HUES48 (cell line): ENCODE data around the gene ANKMY2.
"Not testable (repeated sequence)": the region's sequence is repeated elsewhere in the genome, so short reads cannot be mapped to it uniquely, and the experiment has no call there.

Experiments
- H3K27ac ChIP-seq: one replicate; pipeline ENCODE4 v1.7.0; 2013; ENCODE audit warnings: low read depth, low read length, inconsistent platforms
- H3K27me3 ChIP-seq: 2 replicates; pipeline ENCODE4 v1.6.1; 2013; ENCODE audit warnings: mild to moderate bottlenecking, low read length; ENCODE audit not compliant: control insufficient read depth, insufficient read depth
- H3K36me3 ChIP-seq: 2 replicates; pipeline ENCODE4 v1.6.1; 2013; ENCODE audit warnings: low read length; ENCODE audit not compliant: control insufficient read depth, insufficient read depth
- H3K4me1 ChIP-seq: 2 replicates; pipeline ENCODE4 v1.6.1; 2013; ENCODE audit warnings: mild to moderate bottlenecking, low read length; ENCODE audit not compliant: control insufficient read depth, insufficient read depth
- H3K4me3 ChIP-seq: 2 replicates; pipeline ENCODE4 v1.5.1; 2013; ENCODE audit warnings: mild to moderate bottlenecking, low read depth, low read length
- H3K9ac ChIP-seq: 2 replicates; pipeline ENCODE4 v1.6.1; 2013; ENCODE audit warnings: mild to moderate bottlenecking, low read depth, low read length, moderate library complexity
- H3K9me3 ChIP-seq: 2 replicates; pipeline ENCODE4 v1.6.1; 2013; ENCODE audit warnings: low read length; ENCODE audit not compliant: control insufficient read depth, insufficient read depth

ANKMY2 gene

DNA sequence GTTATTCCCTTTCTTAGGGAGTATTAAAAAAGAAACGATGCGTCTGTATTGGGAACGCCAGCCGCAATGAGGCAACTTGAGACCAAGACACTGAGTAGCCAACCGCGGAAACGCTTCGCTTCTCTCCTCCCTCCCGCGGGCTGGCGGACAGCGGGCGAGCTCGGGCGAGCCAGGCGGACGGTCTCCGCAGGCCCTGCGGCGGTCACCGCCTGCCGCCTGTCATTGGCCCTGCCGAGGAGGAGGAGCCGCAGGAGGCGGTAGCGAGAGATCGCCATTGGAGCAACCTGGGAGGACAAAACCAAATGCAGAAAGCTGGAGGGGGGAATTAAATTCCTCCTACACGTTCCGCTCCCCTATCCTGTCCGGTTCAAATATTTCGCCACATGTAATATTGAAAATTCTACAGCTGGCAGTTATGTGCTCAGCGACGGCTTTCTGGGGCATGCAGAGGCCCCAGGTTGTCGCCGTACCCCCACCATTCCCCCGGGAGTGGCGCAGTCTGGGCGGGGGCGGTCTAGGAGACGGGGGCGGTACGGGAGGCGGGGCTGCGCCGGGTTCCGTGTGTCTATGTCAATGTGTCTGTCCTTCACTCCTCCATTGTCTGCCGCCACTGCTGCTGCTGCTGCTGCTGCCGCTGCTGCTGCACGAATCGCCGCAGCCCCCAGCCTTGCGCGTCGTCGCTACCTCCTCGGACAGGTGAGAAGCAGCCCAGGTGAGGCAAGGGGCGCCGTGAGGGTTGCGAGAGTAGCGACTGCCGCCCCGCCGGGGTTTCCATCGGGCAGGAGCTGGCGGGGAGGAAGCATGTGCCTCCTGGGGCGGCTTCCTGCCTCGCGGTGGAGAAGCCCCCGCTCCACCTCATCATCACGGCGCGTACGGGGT is at the start of gene ANKMY2, which contains the start of gene BZW2:
Gene ANKMY2, minus strand, starts transcription at position 162 of the 879 bp plus-strand sequence. CDS start 181 bp downstream, outside the sequence.
Gene BZW2, plus strand, starts transcription at position 589 of the 879 bp plus-strand sequence. CDS start 19,263 bp downstream, outside the sequence.
- Histone ChIP-seq H3K27me3 (peaks cover 8% of the 10 kb centered on the region), H3K27ac (peak within 1 kb of the TSS; percentile 95), H3K4me3 (peak within 1 kb of the TSS; percentile 98), H3K4me1 (peaks cover 29% of the 10 kb centered on the region), H3K36me3 (no peaks in the 10 kb centered on the region), H3K9ac (peak within 1 kb of the TSS; percentile 99), H3K9me3 (no peaks in the 10 kb centered on the region)

DNA sequence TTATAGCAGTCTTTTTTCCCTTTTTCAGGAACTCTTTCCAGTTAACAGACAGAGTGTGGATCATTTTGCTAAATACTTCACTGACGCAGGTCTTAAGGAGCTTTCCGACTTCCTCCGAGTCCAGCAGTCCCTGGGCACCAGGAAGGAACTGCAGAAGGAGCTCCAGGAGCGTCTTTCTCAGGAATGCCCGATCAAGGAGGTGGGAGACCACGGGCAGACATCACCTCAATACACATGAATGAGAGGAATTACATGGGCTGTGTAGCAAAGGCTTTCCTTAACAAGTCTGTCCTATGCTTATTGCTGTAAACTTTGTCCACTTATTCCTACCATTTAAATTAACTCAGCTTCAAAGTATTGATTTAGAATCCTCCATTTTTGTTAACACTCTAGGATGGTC is 49.3 kb upstream of the ANKMY2 start:
- H3K9ac ChIP-seq: no peak overlapping the region
- no peaks in the 10 kb centered on the region for H3K27me3 ChIP-seq
- no peaks in the 10 kb centered on the region for H3K9me3 ChIP-seq
- no peak overlapping the region for H3K27ac ChIP-seq
- no peak overlapping the region for H3K4me3 ChIP-seq
- no peaks in the 10 kb centered on the region for H3K4me1 ChIP-seq
- peaks cover 91% of the 10 kb centered on the region for H3K36me3 ChIP-seq

DNA sequence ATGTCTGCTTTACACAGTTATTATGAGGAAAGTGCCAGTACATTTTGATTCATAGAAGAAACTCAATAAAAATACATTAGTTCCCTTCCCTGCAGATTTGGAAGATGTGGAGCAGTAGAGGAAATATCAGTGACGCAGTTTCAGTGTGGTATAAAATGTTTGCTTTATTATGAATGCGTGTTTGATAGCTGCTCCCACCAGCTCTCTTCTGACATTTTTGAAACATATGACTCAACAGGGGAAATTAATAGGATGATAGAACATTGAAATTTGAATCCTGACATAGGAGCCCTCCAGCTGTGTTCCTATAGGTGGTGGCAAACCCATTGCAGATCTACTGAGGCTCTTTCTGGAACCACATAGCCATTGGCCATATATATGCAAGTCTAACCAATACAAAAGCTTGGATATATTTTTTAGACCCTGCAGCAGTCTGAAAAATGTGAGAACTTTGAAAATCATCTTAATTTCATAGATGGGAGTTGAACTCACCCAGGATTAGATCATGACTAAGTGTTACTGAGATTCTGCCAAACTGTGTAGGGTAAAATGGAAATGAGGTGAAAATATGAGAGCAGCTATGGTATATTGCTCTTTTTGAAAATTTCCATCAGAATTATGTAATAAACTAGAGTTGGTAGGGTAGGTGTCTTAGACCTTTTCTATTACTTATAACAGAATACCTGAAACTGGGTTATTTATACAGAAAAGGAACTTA is 48.2 kb upstream of the ANKMY2 start:
- H3K36me3 ChIP-seq: peaks cover 89% of the 10 kb centered on the region
- H3K4me3 ChIP-seq: no peak overlapping the region
- no peaks in the 10 kb centered on the region for H3K27me3 ChIP-seq
- no peaks in the 10 kb centered on the region for H3K4me1 ChIP-seq
- no peak overlapping the region for H3K9ac ChIP-seq
- no peaks in the 10 kb centered on the region for H3K9me3 ChIP-seq
- no peak overlapping the region for H3K27ac ChIP-seq

DNA sequence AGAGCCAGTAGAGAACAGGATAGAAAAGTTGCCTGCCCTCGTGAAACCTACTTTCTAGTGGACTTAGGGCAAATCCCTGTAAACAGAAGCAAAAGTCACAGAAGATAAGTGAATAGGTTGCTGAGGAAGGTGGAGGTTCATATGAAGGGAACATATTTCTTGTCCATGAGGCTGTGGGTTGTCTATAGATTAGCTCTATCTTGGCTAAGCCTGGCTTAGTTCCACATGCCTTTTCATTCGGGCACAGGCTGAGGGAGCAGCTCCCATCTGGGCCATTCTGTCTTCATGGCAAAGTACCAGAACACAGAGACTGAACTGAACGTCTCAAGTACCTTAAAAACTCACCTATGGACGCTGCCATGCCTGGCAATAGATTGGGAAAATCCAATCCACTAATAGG is 45.7 kb upstream of the ANKMY2 start:
- Histone ChIP-seq H3K4me3 (no peak overlapping the region), H3K9ac (no peak overlapping the region), H3K4me1 (no peaks in the 10 kb centered on the region), H3K27ac (no peak overlapping the region), H3K27me3 (no peaks in the 10 kb centered on the region), H3K9me3 (no peaks in the 10 kb centered on the region), H3K36me3 (peaks cover 88% of the 10 kb centered on the region)

DNA sequence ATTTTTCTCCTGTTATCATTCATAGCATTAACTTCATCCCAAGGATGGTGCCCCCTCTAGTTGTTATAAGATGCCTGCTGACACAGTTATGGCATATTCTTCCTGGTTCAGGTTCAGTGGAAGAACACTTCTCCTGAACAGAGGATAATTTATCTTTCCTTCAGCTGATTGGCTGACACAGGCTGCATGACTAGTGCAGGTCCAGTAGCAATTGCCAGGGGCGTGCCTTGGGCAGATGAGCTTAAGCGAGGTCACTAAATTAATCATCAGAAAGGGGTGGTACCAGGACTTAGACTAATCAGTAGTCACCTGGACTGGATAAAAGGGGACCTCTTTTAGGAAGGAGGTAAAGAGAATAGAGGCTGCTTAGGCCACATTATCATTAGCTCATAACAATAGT is 42.7 kb upstream of the ANKMY2 start:
- Histone ChIP-seq H3K27ac (no peak overlapping the region), H3K4me1 (no peaks in the 10 kb centered on the region), H3K9me3 (no peaks in the 10 kb centered on the region), H3K4me3 (no peak overlapping the region), H3K27me3 (no peaks in the 10 kb centered on the region), H3K9ac (no peak overlapping the region), H3K36me3 (peaks cover 89% of the 10 kb centered on the region)

DNA sequence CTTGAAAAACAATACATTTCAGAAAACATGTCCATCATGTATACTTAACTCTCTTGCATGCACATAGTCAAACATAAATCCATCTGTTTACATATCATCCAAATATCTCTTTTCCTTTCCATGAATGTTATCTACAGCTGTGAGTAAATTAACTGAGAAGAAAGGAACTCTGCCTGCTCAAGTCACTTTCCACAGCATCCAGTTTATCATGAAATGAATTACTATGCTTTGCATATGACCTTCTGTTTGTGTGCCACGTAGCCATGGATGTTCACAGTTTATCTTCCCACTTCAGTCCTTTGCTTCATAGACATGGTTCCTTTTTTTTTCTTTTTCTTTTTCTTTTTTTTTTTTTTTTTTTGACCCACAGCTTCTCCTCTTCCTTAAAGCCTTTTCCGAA is 40.0 kb upstream of the ANKMY2 start:
- Histone ChIP-seq H3K9ac (no peak overlapping the region), H3K9me3 (no peaks in the 10 kb centered on the region), H3K4me1 (no peaks in the 10 kb centered on the region), H3K4me3 (no peak overlapping the region), H3K27me3 (no peaks in the 10 kb centered on the region), H3K36me3 (peaks cover 89% of the 10 kb centered on the region), H3K27ac (no peak overlapping the region)

DNA sequence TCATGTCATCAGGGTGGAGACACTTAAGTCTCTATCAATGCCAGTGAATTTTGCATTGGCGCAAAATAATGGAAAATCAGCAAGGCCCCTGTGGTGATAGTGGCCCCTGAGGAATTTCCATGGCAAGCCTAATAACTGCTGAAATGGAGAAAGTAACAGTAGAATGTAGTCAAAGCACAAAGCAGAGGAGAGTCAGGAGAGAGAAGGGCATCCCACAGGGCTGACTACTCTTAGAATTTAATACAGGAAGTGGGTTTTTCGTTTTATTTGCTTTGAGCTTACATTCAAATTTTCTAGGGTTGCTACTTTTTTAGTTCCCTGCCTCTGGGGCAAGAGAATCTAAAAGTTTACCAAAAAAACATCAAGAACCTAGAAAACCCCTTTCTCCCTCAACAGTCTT is 39.4 kb upstream of the ANKMY2 start:
- Histone ChIP-seq H3K27me3 (no peaks in the 10 kb centered on the region), H3K27ac (no peak overlapping the region), H3K36me3 (peaks cover 90% of the 10 kb centered on the region), H3K4me3 (no peak overlapping the region), H3K9me3 (no peaks in the 10 kb centered on the region), H3K4me1 (no peaks in the 10 kb centered on the region), H3K9ac (no peak overlapping the region)

DNA sequence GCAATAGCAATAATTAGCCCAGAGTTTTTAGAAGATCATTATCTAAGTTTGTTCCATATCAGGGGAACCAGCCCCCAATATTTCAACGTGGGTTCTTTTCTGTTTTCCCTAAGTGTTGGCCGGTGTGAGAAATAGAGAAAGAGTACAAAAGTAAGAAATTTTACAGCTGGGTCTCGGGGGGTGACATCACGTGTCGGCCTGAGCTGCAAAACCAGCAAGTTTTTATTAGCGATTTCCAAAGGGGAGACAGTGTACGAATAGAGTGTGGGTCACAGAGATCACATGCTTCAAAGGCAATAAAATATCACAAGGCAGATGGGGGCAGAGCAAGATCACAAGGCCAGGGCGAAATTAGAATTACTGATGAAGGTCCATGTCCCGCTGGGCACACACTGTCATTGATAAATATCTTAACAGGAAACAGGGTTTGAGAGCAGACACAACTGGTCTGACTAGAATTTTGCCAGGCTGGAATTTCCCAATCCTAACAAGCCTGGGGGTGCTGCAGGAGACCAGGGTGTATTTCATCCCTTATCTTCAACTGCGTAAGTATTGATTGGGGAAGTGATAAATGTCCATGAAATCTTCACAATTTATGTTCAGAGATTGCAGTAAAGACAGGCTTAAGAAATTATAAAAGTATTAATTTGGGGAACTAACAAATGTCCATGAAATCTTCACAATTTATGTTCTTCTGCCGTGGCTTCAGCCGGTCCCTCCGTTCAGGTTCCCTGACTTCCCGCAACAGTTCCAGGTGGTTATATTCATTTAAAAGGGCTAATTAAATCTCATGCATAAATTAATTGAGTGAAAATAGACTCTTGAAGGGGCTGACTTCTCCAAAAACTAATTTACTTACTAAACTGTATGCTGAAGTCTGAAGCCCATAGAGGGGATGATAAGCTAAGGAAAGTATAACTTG is 33.4 kb upstream of the ANKMY2 start:
- not testable (repeated sequence) for H3K9me3 ChIP-seq, H3K27me3 ChIP-seq, H3K4me3 ChIP-seq, H3K27ac ChIP-seq, H3K9ac ChIP-seq, H3K4me1 ChIP-seq
- peaks cover 86% of the 10 kb centered on the region for H3K36me3 ChIP-seq

DNA sequence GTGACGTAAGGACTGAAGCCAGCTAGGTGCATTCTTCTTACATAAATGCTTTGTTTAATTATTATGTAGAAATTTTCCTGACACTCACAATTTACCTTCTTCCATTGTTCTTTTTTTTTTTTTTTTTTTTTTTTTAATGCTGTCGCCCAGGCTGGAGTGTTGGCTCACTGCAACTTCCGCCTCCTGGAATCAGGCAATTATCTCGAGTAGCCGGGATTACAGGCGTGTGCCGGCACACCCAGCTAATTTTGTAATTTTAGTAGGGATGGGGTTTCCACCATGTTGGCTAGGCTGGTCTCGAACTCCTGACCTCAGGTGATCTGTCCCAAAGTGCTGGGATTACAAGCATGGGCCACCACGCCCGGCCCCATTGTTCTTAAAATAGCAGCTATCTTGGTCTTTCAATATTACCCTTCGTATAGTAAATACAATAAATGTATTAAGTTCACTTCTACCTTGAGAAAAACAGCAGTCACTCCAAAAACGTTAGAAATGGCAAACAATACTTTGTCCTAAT is 32.5 kb upstream of the ANKMY2 start:
- Histone ChIP-seq H3K36me3 (peaks cover 77% of the 10 kb centered on the region), H3K4me1 (no peaks in the 10 kb centered on the region), H3K27me3 (no peaks in the 10 kb centered on the region), H3K9ac (no peak overlapping the region), H3K9me3 (no peaks in the 10 kb centered on the region), H3K4me3 (no peak overlapping the region), H3K27ac (no peak overlapping the region)

DNA sequence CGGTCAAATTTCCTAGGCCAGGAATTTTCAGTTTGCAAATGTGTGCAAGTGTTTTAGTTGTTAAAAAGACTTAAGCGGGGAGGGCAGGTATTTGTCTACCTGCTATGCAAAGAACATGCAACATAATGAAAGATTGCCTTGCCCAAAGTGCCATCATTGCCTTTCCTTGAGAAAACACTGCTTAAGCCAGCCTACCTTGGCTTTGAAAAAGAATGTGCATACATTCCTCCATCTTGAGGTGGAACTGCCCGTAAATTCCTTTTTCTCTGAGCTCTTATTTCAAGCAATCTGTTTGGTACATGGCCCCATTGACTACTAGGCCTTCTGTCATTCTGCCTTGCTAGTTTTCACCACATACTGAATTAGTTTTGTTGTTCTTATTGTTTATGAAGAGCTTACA is 29.7 kb upstream of the ANKMY2 start:
- Histone ChIP-seq H3K36me3 (peaks cover 53% of the 10 kb centered on the region), H3K9ac (no peak overlapping the region), H3K4me1 (peaks cover 8% of the 10 kb centered on the region), H3K27me3 (no peaks in the 10 kb centered on the region), H3K9me3 (no peaks in the 10 kb centered on the region), H3K4me3 (no peak overlapping the region), H3K27ac (no peak overlapping the region)
